Astrocyte (in vitro differentiated cells and primary cell): ENCODE results near the gene UGT3A1. TPM values are rescaled to one million over a fixed set of nuclear protein-coding genes. Genes with fewer than 3 reads are reported as not detected.

ENCODE experiments used
- DNase-seq: peaks from one replicate; pipeline ENCODE4 v3.0.0-alpha.2; 2010; ENCODE audit warnings: low read depth
- FAIRE-seq: peaks from 2 replicates; lab custom pipeline; 2011; peaks lifted over from hg19 to GRCh38; lab: Jason Lieb, UNC
- H2AFZ ChIP-seq: 2 replicates; pipeline ENCODE4 v1.6.0; 2012; ENCODE audit warnings: low read depth, low read length, inconsistent platforms
- H3K27ac ChIP-seq: 2 replicates; pipeline ENCODE4 v1.5.1; 2011; ENCODE audit warnings: low read depth, low read length, inconsistent platforms
- H3K27me3 ChIP-seq: 2 replicates; pipeline ENCODE4 v1.6.0; 2011; ENCODE audit warnings: low read length, inconsistent platforms; ENCODE audit not compliant: insufficient read depth
- H3K36me3 ChIP-seq: 2 replicates; pipeline ENCODE4 v1.5.1; 2011; ENCODE audit warnings: low read length, inconsistent platforms; ENCODE audit not compliant: insufficient read depth
- H3K4me1 ChIP-seq: 2 replicates; pipeline ENCODE4 v1.5.1; 2011; ENCODE audit warnings: low read length, inconsistent platforms; ENCODE audit not compliant: insufficient read depth
- H3K4me2 ChIP-seq: 2 replicates; pipeline ENCODE4 v1.6.0; 2012; ENCODE audit warnings: low read length, inconsistent platforms
- H3K4me3 ChIP-seq: 2 replicates; pipeline ENCODE4 v1.5.1; 2011; ENCODE audit warnings: low read depth, mild to moderate bottlenecking, low read length, inconsistent platforms; ENCODE audit not compliant: insufficient read depth
- H3K79me2 ChIP-seq: 2 replicates; pipeline ENCODE4 v1.6.0; 2012; ENCODE audit warnings: mild to moderate bottlenecking, low read length, inconsistent platforms; ENCODE audit not compliant: insufficient read depth
- H3K9ac ChIP-seq: 2 replicates; pipeline ENCODE4 v1.6.0; 2012; ENCODE audit warnings: mild to moderate bottlenecking, low read length, inconsistent platforms
- H3K9me3 ChIP-seq: 2 replicates; pipeline ENCODE4 v1.5.1; 2012; ENCODE audit warnings: low read depth, mild to moderate bottlenecking, low read length, inconsistent platforms; ENCODE audit not compliant: insufficient read depth
- H4K20me1 ChIP-seq: 2 replicates; pipeline ENCODE4 v1.6.0; 2012; ENCODE audit warnings: low read length, inconsistent platforms; ENCODE audit not compliant: insufficient read depth
- H3K27ac Mint-ChIP-seq: one replicate; pipeline ENCODE4 v1.8.0; 2021; ENCODE audit warnings: mild to moderate bottlenecking, mixed read lengths; ENCODE audit not compliant: unreplicated experiment
- H3K27me3 Mint-ChIP-seq: one replicate; pipeline ENCODE4 v1.8.0; 2021; ENCODE audit warnings: low read depth, mixed read lengths; ENCODE audit not compliant: unreplicated experiment
- H3K36me3 Mint-ChIP-seq: one replicate; pipeline ENCODE4 v1.8.0; 2021; ENCODE audit warnings: low read depth, mixed read lengths; ENCODE audit not compliant: unreplicated experiment
- H3K4me1 Mint-ChIP-seq: one replicate; pipeline ENCODE4 v1.8.0; 2021; ENCODE audit warnings: low read depth, mixed read lengths; ENCODE audit not compliant: unreplicated experiment
- H3K4me3 Mint-ChIP-seq: one replicate; pipeline ENCODE4 v1.8.0; 2021; ENCODE audit warnings: mild to moderate bottlenecking, moderate library complexity, mixed read lengths; ENCODE audit not compliant: unreplicated experiment
- H3K9me3 Mint-ChIP-seq: one replicate; pipeline ENCODE4 v1.8.0; 2021; ENCODE audit warnings: mild to moderate bottlenecking, mixed read lengths; ENCODE audit not compliant: unreplicated experiment
- CTCF ChIP-seq: IDR thresholded peaks from 2 replicates; pipeline ENCODE4 v1.5.1; 2011; ENCODE audit warnings: low read depth, mild to moderate bottlenecking, inconsistent platforms, low read length, moderate library complexity; ENCODE audit not compliant: insufficient read depth
- EZH2 ChIP-seq: IDR thresholded peaks from 2 replicates; pipeline ENCODE4 v1.6.1; 2012; ENCODE audit warnings: mild to moderate bottlenecking, low read length, inconsistent platforms; ENCODE audit not compliant: insufficient read depth
- total RNA-seq: library from RNA; stranded (reverse); gene quantifications from 2 replicates; pipeline ENCODE4 v1.2.1, GENCODE V29; 2021

The UGT3A1 gene
- total RNA-seq, 1 donor from 2014 or later = 0.14 TPM

GRCh38 chr5:36029914-36030313 is 38.7 kb upstream of the UGT3A1 start:
- DNase-seq (no peak), FAIRE-seq (no peak)
- Histone ChIP-seq H3K27ac (no peak overlapping the region), H3K4me3 (no peak overlapping the region), H4K20me1 (no peaks in the 10 kb centered on the region), H3K36me3 (no peaks in the 10 kb centered on the region), H3K4me1 (no peaks in the 10 kb centered on the region), H3K27me3 (no peaks in the 10 kb centered on the region), H3K9me3 (no peaks in the 10 kb centered on the region), H3K79me2 (no peaks in the 10 kb centered on the region), H2AFZ (no peak overlapping the region), H3K9ac (no peak overlapping the region), H3K4me2 (no peak overlapping the region)
- no peaks in the 10 kb centered on the region for H3K36me3 Mint-ChIP-seq
- peaks cover 5% of the 10 kb centered on the region for H3K9me3 Mint-ChIP-seq
- TF ChIP-seq EZH2 (no peak), CTCF (no peak)
- no peak overlapping the region for H3K27ac Mint-ChIP-seq
- H3K4me3 Mint-ChIP-seq = no peak overlapping the region
- H3K4me1 Mint-ChIP-seq = no peaks in the 10 kb centered on the region
- H3K27me3 Mint-ChIP-seq = peaks cover 4% of the 10 kb centered on the region

DNA sequence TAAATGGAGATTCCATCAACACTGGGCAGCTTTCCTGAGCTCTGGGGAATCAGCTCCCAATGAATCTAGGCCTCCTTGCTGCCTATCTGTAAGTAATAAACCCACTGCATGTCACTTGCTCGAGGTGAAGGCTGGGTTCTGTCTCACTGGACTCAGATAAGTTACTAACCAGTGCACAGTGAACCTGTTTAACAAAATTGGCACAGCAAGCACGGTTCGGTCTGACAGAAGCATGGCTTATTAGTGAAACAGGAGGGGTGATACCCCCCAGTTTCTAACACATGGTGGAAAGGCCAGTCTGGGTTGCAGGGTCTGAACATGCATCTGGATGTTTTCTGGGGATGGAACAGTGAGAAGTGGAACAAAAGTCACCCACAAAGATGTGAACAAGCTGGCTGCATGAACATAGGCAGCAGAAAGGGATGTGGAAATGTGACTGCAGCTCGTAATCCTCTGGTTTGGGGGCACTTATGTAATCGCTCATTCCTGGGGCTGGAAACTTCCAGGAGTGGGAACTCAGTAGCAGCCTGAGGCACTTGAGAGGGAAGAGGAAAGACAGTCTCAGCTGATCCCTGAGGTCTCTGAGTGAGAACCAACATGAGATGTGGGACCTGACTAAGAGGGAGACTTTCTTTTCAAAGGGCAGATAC is 37.8 kb upstream of the UGT3A1 start:
- Histone ChIP-seq H3K4me2 (no peak overlapping the region), H3K79me2 (no peaks in the 10 kb centered on the region), H3K4me3 (no peak overlapping the region), H3K36me3 (no peaks in the 10 kb centered on the region), H3K27ac (no peak overlapping the region), H3K9me3 (no peaks in the 10 kb centered on the region), H4K20me1 (no peaks in the 10 kb centered on the region), H3K27me3 (no peaks in the 10 kb centered on the region), H3K9ac (no peak overlapping the region), H3K4me1 (no peaks in the 10 kb centered on the region), H2AFZ (no peak overlapping the region)
- no peak for TF ChIP-seq CTCF
- no peak for TF ChIP-seq EZH2
- H3K27me3 Mint-ChIP-seq = peaks cover 4% of the 10 kb centered on the region
- H3K9me3 Mint-ChIP-seq = peaks cover 11% of the 10 kb centered on the region
- no peak for FAIRE-seq
- no peak overlapping the region for H3K4me3 Mint-ChIP-seq
- H3K36me3 Mint-ChIP-seq = peaks cover 3% of the 10 kb centered on the region
- H3K27ac Mint-ChIP-seq = no peak overlapping the region
- H3K4me1 Mint-ChIP-seq = peaks cover under 1% of the 10 kb centered on the region
- no peak for DNase-seq

- H3K4me3 Mint-ChIP-seq = no peak overlapping the region
Measured at GRCh38 chr5:36027711-36028110, 36.5 kb upstream of the UGT3A1 start.

More at GRCh38 chr5:36027711-36028110, 36.5 kb upstream of the UGT3A1 start:
- no peak overlapping the region for H3K27ac ChIP-seq
- Mint-ChIP-seq H3K27ac (no peak overlapping the region), H3K4me1 (peaks cover 8% of the 10 kb centered on the region), H3K9me3 (peaks cover 18% of the 10 kb centered on the region), H3K27me3 (peaks cover 4% of the 10 kb centered on the region), H3K36me3 (peaks cover 5% of the 10 kb centered on the region)
- DNase-seq (no peak), FAIRE-seq (no peak)
- no peaks in the 10 kb centered on the region for H3K79me2 ChIP-seq
- no peak overlapping the region for H3K4me3 ChIP-seq
- H3K4me2 ChIP-seq = no peak overlapping the region
- H3K9me3 ChIP-seq = no peaks in the 10 kb centered on the region
- no peaks in the 10 kb centered on the region for H3K4me1 ChIP-seq
- H4K20me1 ChIP-seq = no peaks in the 10 kb centered on the region
- no peak overlapping the region for H2AFZ ChIP-seq
- no peak overlapping the region for H3K9ac ChIP-seq
- no peaks in the 10 kb centered on the region for H3K36me3 ChIP-seq
- H3K27me3 ChIP-seq = no peaks in the 10 kb centered on the region
- TF ChIP-seq EZH2 (no peak), CTCF (no peak)
